ENCODE data around the gene TMEM184B. TPM values are rescaled to one million over a fixed set of nuclear protein-coding genes. Genes with fewer than 3 reads are reported as not detected.

The TMEM184B gene
- total RNA-seq, 4 donors from 2014 or later = 41.2 to 86.4 (median 48.6) TPM

GRCh38 chr22:38273135-38273826 lies 471 bp upstream of the TMEM184B start:
- peak; percentile 11 for ATAC-seq (ENCODE audit: low FRiP score)
- DNase-seq (ENCODE audit: low spot score) = no peak
- no peak for TF ChIP-seq CTCF (IDR thresholded peaks at IDR 0.05)

GRCh38 chr22:38271927-38272372 lies 860 bp downstream of the TMEM184B start:
- TF ChIP-seq CTCF (IDR thresholded peaks at IDR 0.05) = no peak
- no peak for DNase-seq (ENCODE audit: low spot score)
- ATAC-seq (ENCODE audit: low FRiP score) = no peak

DNA sequence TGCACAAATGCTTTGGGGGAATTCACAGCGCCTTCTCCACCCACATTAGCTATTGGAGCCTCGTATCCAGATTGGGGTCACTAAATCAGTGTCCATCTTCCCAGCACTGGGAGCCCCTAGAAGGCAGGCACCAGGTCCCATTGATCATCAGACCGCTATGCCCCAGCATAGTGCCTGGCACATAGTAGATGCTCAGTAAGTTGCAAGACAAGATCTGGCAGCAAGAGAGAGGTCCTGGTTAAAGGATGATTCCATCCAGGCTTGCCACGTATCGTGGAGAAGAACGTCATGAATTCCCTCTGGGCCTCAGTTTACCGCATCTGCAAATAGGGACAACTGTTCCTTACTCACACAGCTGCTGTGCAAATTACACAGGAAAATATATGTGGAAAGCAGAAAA lies 1.7 kb downstream of the TMEM184B start:
- TF ChIP-seq CTCF (IDR thresholded peaks at IDR 0.05) = no peak
- DNase-seq (ENCODE audit: low spot score) (no peak), ATAC-seq (ENCODE audit: low FRiP score) (no peak)

DNA sequence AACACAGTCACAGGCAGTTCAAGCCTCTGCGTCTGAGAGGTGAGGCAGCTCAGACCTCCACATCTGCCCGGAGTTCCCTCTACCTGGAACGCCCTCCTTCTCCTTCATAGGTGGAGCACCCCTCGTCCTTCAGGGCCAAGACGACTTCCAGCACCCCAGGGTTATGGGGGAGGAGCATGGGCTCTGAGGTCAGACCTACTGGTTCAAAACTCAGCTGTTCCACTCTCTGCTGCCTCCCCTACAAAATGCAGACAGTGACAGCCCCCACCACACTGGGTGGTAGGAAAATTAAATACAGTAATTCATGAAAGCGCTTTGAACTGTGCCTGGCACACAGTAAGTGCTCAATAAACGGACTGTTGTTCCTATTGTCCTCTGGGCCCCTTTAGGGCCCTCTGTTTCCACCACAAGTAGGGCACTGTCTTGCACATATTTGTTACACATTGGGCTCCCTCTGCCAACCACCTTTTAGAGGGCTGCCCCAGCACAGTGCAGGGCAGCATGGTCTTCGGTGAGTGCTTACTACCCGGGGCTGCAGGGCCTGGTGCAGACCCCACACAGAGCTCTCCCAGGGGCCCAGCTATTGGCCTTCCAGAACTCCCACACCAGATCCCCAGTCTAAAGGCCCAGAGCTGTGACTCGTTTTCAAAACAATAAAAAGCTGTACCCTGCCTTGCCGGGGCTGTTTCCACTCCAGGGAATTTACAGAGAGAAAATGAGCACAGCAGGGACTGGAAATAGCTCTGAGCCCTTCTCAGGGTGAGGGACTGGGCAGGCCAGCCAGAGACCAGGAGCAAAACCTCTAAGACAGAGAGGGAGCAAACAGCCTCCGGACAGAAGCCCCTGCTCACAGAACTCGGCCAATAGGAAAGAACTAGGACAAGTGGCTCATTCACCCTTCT lies 2.5 kb downstream of the TMEM184B start:
- ATAC-seq (ENCODE audit: low FRiP score) (no peak), DNase-seq (ENCODE audit: low spot score) (no peak)
- TF ChIP-seq CTCF (IDR thresholded peaks at IDR 0.05) = no peak

GRCh38 chr22:38269466-38269865 lies 3.3 kb downstream of the TMEM184B start:
- no peak for ATAC-seq (ENCODE audit: low FRiP score)

DNA sequence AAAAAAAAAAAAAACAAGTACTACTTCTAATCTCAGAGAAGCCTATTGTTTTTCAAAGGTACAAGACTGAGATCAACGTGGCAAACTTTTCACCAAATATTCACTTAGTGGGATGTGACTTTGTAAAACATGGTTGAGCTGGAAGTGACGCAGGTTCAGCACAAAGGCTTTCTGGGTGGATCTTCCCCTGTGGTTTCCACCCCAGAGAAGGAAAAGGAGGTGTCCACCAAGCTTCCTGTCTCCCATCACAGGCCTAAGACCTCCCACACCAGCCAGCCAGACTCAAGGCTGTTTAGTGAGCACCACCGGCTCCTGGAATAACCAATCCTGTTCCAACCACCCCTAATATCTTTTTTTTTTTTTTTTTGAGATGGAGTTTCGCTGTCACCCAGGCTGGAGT lies 5.7 kb downstream of the TMEM184B start:
- DNase-seq (ENCODE audit: low spot score) = no peak
- TF ChIP-seq CTCF (IDR thresholded peaks at IDR 0.05) = no peak
- ATAC-seq (ENCODE audit: low FRiP score) = peak; percentile 34

More at GRCh38 chr22:38269466-38269865, 3.3 kb downstream of the TMEM184B start:
- no peak for DNase-seq (ENCODE audit: low spot score)
- TF ChIP-seq CTCF (IDR thresholded peaks at IDR 0.05) = no peak

All from omental fat pad (tissue), 4 donors.